ENCODE results near the gene PHETA1.
A peak's percentile ranks its signal among the peaks of the same experiment; 100 is the strongest.

Gene PHETA1, protein sequence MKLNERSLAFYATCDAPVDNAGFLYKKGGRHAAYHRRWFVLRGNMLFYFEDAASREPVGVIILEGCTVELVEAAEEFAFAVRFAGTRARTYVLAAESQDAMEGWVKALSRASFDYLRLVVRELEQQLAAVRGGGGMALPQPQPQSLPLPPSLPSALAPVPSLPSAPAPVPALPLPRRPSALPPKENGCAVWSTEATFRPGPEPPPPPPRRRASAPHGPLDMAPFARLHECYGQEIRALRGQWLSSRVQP

DNA sequence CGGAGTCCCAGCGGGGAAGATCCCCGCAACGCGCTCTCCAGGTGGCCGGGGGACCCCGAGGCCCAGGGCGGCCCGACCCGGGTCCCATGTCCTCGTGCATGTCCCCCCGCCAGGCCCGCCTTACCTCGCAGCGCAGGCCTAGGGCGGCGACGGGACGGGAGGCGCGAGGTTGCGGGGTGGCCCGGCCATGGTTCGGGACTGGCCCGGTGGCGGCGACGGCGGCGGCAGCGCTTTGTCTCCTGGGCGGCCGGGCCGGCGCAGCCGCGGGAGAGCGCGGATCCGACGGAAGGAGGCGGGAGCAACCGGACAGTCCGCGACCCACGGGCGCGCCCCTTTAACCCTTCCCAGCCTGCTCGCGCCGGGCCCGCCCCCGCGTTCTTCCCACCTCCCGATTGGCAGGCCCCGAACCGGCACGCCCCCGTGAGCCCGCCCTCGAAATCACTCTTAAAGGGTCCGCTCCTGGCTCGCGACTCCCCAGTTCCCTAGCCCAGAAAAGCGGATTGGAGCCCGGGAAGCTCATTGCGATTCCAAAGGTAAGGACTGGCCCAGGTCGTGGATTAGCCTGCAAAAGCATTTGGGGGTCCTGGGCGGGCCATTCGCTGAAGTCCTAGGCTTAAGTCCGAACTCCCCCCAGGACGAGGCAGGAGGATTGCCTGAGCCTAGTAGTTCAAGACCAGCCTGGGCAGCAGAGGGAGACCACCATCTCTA lies at the start of gene PHETA1:
PHETA1 (minus strand) TSS at position 308 of the 708 bp plus-strand sequence. CDS start 5,668 bp downstream, outside the sequence.
- no peaks in the 10 kb centered on the region; the same call in 1 of the 2 replicates for H3K79me2 ChIP-seq (ENCODE audit: insufficient read depth, low read length)
- TF ChIP-seq, protein P1, sequence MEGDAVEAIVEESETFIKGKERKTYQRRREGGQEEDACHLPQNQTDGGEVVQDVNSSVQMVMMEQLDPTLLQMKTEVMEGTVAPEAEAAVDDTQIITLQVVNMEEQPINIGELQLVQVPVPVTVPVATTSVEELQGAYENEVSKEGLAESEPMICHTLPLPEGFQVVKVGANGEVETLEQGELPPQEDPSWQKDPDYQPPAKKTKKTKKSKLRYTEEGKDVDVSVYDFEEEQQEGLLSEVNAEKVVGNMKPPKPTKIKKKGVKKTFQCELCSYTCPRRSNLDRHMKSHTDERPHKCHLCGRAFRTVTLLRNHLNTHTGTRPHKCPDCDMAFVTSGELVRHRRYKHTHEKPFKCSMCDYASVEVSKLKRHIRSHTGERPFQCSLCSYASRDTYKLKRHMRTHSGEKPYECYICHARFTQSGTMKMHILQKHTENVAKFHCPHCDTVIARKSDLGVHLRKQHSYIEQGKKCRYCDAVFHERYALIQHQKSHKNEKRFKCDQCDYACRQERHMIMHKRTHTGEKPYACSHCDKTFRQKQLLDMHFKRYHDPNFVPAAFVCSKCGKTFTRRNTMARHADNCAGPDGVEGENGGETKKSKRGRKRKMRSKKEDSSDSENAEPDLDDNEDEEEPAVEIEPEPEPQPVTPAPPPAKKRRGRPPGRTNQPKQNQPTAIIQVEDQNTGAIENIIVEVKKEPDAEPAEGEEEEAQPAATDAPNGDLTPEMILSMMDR (conservative IDR thresholded peaks at IDR 0.05; ENCODE audit: low read length): no peak
- TF ChIP-seq EZH2phosphoT487 (IDR thresholded peaks at IDR 0.05; ENCODE audit: borderline replicate concordance): no peak
- no peaks in the 10 kb centered on the region for H3K36me3 ChIP-seq (ENCODE audit: insufficient read depth, low read length)
- no peaks in the 10 kb centered on the region for H3K27me3 ChIP-seq (ENCODE audit: insufficient read depth, low read length, poor library complexity, severe bottlenecking)
- peak within 1 kb of the TSS; percentile 95 for H2AFZ ChIP-seq (ENCODE audit: low read length)
- H3F3A ChIP-seq (ENCODE audit: low read depth): no peaks in the 10 kb centered on the region
- H3K9ac ChIP-seq (ENCODE audit: low read depth, low read length, poor library complexity, severe bottlenecking): peak within 1 kb of the TSS; percentile 65
- no peaks in the 10 kb centered on the region for H3K9me2 ChIP-seq (replicated peaks; ENCODE audit: low read depth, low read length)
- H3K4me3 ChIP-seq (ENCODE audit: low read length, poor library complexity, severe bottlenecking): peak within 1 kb of the TSS; percentile 74
- H3K4me1 ChIP-seq (ENCODE audit: insufficient read depth, low read length, poor library complexity, severe bottlenecking): peaks cover 12% of the 10 kb centered on the region
- H4K20me1 ChIP-seq (ENCODE audit: insufficient read depth, low read length, poor library complexity, severe bottlenecking): no peaks in the 10 kb centered on the region
- H3K9me3 ChIP-seq (ENCODE audit: insufficient read depth, low read depth, low read length): no peaks in the 10 kb centered on the region
- peak within 1 kb of the TSS; percentile 79 for H3K4me2 ChIP-seq (ENCODE audit: low read depth, low read length, poor library complexity, severe bottlenecking)

DNA sequence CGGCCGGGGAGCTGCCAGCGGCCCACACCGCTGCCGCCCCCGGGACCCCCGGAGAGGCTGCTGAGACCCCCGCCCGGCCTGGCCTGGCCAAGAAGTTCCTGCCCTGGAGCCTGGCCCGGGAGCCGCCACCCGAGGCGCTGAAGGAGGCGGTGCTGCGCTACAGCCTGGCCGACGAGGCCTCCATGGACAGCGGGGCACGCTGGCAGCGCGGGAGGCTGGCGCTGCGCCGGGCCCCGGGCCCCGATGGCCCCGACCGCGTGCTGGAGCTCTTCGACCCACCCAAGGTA lies 49.6 kb upstream of the PHETA1 start:
- Histone ChIP-seq H3K27me3 (ENCODE audit: insufficient read depth, low read length, poor library complexity, severe bottlenecking) (no peaks in the 10 kb centered on the region), H3K9me3 (ENCODE audit: insufficient read depth, low read depth, low read length) (no peaks in the 10 kb centered on the region), H4K20me1 (ENCODE audit: insufficient read depth, low read length, poor library complexity, severe bottlenecking) (peaks cover 40% of the 10 kb centered on the region), H3K4me1 (ENCODE audit: insufficient read depth, low read length, poor library complexity, severe bottlenecking) (peaks cover 16% of the 10 kb centered on the region), H3K9me2 (replicated peaks; ENCODE audit: low read depth, low read length) (no peaks in the 10 kb centered on the region), H3K4me2 (ENCODE audit: low read depth, low read length, poor library complexity, severe bottlenecking) (no peak overlapping the region), H3K4me3 (ENCODE audit: low read length, poor library complexity, severe bottlenecking) (no peak overlapping the region), H3F3A (ENCODE audit: low read depth) (no peaks in the 10 kb centered on the region), H2AFZ (ENCODE audit: low read length) (no peak overlapping the region), H3K9ac (ENCODE audit: low read depth, low read length, poor library complexity, severe bottlenecking) (no peak overlapping the region), H3K79me2 (ENCODE audit: insufficient read depth, low read length) (peaks cover 88% of the 10 kb centered on the region), H3K36me3 (ENCODE audit: insufficient read depth, low read length) (peaks cover 39% of the 10 kb centered on the region; the same call in 1 of the 2 replicates)
- TF ChIP-seq EZH2phosphoT487 (IDR thresholded peaks at IDR 0.05; ENCODE audit: borderline replicate concordance): no peak
- TF ChIP-seq, protein P1 (conservative IDR thresholded peaks at IDR 0.05; ENCODE audit: low read length): no peak

DNA sequence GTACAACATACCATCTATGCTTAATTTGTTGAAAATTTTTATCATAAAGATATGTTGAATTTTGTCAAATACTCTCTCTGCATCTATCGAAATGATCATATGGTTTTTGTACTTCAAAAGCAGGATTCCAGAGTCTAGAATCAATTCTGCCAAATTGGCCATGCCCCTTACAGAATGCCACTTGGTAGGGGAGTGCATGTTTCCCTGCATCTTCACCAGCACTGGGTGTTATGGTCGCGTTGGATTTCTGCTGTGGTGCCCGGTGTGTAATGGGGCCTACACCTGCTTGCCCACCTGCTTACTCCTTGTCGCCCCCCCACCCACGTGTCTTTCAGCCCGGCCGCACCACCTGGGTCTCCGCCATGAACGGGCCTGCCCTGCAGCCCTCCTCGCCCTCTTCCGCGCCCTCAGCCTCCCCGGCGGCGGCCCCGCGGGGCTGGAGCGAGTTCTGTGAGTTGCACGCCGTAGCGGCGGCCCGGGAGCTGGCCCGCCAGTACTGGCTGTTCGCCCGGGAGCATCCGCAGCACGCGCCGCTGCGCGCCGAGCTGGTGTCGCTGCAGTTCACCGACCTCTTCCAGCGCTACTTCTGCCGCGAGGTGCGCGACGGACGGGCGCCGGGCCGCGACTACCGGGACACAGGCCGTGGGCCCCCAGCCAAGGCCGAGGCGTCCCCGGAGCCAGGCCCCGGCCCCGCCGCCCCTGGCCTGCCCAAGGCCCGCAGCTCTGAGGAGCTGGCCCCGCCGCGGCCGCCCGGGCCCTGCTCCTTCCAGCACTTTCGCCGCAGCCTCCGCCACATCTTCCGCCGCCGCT lies 49.1 kb upstream of the PHETA1 start:
- Histone ChIP-seq H3K9me3 (ENCODE audit: insufficient read depth, low read depth, low read length) (no peaks in the 10 kb centered on the region), H3K27me3 (ENCODE audit: insufficient read depth, low read length, poor library complexity, severe bottlenecking) (no peaks in the 10 kb centered on the region), H3K4me3 (ENCODE audit: low read length, poor library complexity, severe bottlenecking) (no peak overlapping the region), H3K79me2 (ENCODE audit: insufficient read depth, low read length) (peaks cover 90% of the 10 kb centered on the region), H3K9ac (ENCODE audit: low read depth, low read length, poor library complexity, severe bottlenecking) (no peak overlapping the region), H3K4me2 (ENCODE audit: low read depth, low read length, poor library complexity, severe bottlenecking) (no peak overlapping the region), H2AFZ (ENCODE audit: low read length) (no peak overlapping the region), H3K36me3 (ENCODE audit: insufficient read depth, low read length) (peaks cover 39% of the 10 kb centered on the region; the same call in 1 of the 2 replicates), H3K4me1 (ENCODE audit: insufficient read depth, low read length, poor library complexity, severe bottlenecking) (peaks cover 21% of the 10 kb centered on the region), H3F3A (ENCODE audit: low read depth) (no peaks in the 10 kb centered on the region), H3K9me2 (replicated peaks; ENCODE audit: low read depth, low read length) (no peaks in the 10 kb centered on the region), H4K20me1 (ENCODE audit: insufficient read depth, low read length, poor library complexity, severe bottlenecking) (peaks cover 44% of the 10 kb centered on the region)
- TF ChIP-seq, protein P1 (conservative IDR thresholded peaks at IDR 0.05; ENCODE audit: low read length): no peak
- TF ChIP-seq EZH2phosphoT487 (IDR thresholded peaks at IDR 0.05; ENCODE audit: borderline replicate concordance): no peak

Data from Loucy (cell line).